ENCODE results near the gene PTGES. TPM values are rescaled to one million over a fixed set of nuclear protein-coding genes. Genes with fewer than 3 reads are reported as not detected.

The PTGES gene
- total RNA-seq, 1 donor from 2014 or later, result 2.9 TPM

DNA sequence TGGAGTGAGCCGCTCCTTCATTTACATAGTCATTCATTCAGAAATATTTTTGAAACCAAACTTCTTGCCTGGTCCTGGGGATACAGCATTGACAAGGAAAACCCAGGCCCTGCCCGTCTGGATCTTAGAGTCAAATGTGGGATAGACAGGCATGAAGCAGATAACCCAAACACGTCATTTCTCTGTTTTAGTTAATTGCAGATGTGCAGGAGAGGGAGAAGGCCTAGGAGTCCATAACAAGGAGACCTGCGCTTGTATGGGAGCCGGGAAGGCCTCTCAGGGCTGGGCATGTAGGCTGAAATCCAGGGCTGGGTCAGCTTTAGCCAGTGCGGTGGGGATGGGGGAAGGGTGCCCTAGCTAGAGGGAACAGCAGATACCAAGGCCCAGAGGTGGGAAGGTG is 44.0 kb downstream of the PTGES start:
- TF ChIP-seq EZH2 (IDR thresholded peaks at IDR 0.05), result no peak
- TF ChIP-seq, protein P1, sequence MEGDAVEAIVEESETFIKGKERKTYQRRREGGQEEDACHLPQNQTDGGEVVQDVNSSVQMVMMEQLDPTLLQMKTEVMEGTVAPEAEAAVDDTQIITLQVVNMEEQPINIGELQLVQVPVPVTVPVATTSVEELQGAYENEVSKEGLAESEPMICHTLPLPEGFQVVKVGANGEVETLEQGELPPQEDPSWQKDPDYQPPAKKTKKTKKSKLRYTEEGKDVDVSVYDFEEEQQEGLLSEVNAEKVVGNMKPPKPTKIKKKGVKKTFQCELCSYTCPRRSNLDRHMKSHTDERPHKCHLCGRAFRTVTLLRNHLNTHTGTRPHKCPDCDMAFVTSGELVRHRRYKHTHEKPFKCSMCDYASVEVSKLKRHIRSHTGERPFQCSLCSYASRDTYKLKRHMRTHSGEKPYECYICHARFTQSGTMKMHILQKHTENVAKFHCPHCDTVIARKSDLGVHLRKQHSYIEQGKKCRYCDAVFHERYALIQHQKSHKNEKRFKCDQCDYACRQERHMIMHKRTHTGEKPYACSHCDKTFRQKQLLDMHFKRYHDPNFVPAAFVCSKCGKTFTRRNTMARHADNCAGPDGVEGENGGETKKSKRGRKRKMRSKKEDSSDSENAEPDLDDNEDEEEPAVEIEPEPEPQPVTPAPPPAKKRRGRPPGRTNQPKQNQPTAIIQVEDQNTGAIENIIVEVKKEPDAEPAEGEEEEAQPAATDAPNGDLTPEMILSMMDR (IDR thresholded peaks at IDR 0.05), result no peak
- TF ChIP-seq EZH2phosphoT487 (IDR thresholded peaks at IDR 0.05), result no peak
- peaks cover 8% of the 10 kb centered on the region for H3K27me3 Mint-ChIP-seq (ENCODE audit: insufficient read depth, low read depth)
- Histone ChIP-seq H3K36me3 (no peaks in the 10 kb centered on the region), H3K79me2 (ENCODE audit: low read depth) (no peaks in the 10 kb centered on the region), H3K27ac (no peak overlapping the region), H3K4me1 (peaks cover 37% of the 10 kb centered on the region), H3K27me3 (no peaks in the 10 kb centered on the region), H3K9me3 (ENCODE audit: low read depth) (no peaks in the 10 kb centered on the region), H2AFZ (replicated peaks) (no peak overlapping the region), H4K20me1 (ENCODE audit: low read depth) (no peaks in the 10 kb centered on the region), H3K4me2 (no peak overlapping the region), H3K9ac (no peak overlapping the region), H3F3A (ENCODE audit: low read depth) (peaks cover 20% of the 10 kb centered on the region), H3K4me3 (no peak overlapping the region)
- no peak for DNase-seq (ENCODE audit: low spot score)
- peaks cover 35% of the 10 kb centered on the region for H3K4me1 Mint-ChIP-seq
- no peak overlapping the region for H3K4me3 Mint-ChIP-seq
- peak overlapping the region; percentile 69 for H3K27ac Mint-ChIP-seq
- no peaks in the 10 kb centered on the region for H3K36me3 Mint-ChIP-seq
- no peaks in the 10 kb centered on the region for H3K9me3 Mint-ChIP-seq

DNA sequence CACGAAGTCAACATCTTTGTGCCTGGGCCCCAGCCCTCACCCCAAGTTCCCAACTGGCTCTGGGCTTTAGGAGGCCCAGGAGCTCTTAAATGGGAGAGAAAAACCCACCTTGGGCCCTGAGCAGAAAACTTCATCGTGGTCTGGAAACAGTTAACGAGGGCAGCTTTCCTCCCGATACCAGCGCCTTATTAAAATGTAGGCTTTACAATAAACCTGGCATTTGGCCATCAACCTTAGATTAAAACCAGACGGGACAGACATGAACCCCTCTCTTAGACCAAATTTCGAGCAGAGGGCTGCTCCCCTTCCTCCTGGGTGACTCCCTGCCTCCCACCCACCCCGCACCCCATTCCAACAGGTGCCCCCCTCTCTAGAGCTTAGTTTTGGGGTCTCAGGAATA is 48.0 kb downstream of the PTGES start:
- peaks cover 7% of the 10 kb centered on the region for H3K27me3 Mint-ChIP-seq (ENCODE audit: insufficient read depth, low read depth)
- Histone ChIP-seq H3K4me2 (no peak overlapping the region), H3K27ac (no peak overlapping the region), H3K9ac (no peak overlapping the region), H2AFZ (replicated peaks) (no peak overlapping the region), H3K79me2 (ENCODE audit: low read depth) (no peaks in the 10 kb centered on the region), H3K27me3 (no peaks in the 10 kb centered on the region), H3K36me3 (no peaks in the 10 kb centered on the region), H3F3A (ENCODE audit: low read depth) (no peaks in the 10 kb centered on the region), H3K4me3 (no peak overlapping the region), H3K9me3 (ENCODE audit: low read depth) (no peaks in the 10 kb centered on the region), H4K20me1 (ENCODE audit: low read depth) (no peaks in the 10 kb centered on the region), H3K4me1 (peaks cover 9% of the 10 kb centered on the region)
- no peak overlapping the region for H3K27ac Mint-ChIP-seq
- DNase-seq (ENCODE audit: low spot score), result no peak
- no peaks in the 10 kb centered on the region for H3K9me3 Mint-ChIP-seq
- H3K36me3 Mint-ChIP-seq, result no peaks in the 10 kb centered on the region
- no peak overlapping the region for H3K4me3 Mint-ChIP-seq
- H3K4me1 Mint-ChIP-seq, result peaks cover 17% of the 10 kb centered on the region
- TF ChIP-seq, protein P1 (IDR thresholded peaks at IDR 0.05), result no peak
- no peak for TF ChIP-seq EZH2phosphoT487 (IDR thresholded peaks at IDR 0.05)
- no peak for TF ChIP-seq EZH2 (IDR thresholded peaks at IDR 0.05)

DNA sequence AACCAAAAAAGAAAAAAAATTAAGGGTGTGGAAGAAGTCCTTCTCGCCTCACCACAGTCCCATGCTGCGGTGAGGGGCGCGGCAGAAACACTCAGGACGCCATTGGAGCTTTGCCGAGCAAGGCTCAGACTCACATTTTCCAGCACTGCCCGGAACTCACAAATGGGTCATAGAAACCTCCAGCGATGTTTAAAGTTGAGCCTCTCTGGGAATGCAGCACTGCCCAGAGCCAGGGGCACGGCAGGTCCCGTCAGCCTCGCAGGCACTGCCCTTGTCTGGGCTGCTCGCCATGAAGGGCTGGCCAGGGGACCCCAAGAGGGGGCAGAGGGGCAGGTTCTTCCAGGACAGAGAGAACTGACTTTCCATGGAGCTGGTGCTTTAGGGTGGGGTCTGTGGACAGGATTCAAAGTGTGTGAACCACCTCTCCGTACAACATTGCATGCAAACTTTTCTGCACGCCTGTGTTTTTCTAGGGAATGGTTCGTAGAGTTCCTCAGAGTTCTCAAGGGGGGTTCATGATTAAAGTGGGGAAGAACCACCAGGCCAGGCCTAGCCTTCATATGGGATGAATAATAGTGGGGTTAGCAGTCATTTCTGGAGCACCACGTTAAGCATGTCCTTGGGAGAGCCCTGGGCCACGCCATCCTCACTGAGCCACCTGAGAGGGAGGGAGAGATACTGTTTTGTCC is 49.0 kb downstream of the PTGES start:
- Histone ChIP-seq H3K9me3 (ENCODE audit: low read depth) (no peaks in the 10 kb centered on the region), H2AFZ (replicated peaks) (no peak overlapping the region), H3K27me3 (peaks cover 4% of the 10 kb centered on the region), H4K20me1 (ENCODE audit: low read depth) (no peaks in the 10 kb centered on the region), H3K4me3 (no peak overlapping the region), H3F3A (ENCODE audit: low read depth) (no peaks in the 10 kb centered on the region), H3K79me2 (ENCODE audit: low read depth) (no peaks in the 10 kb centered on the region), H3K36me3 (no peaks in the 10 kb centered on the region), H3K4me2 (no peak overlapping the region), H3K9ac (no peak overlapping the region), H3K27ac (no peak overlapping the region), H3K4me1 (peaks cover 3% of the 10 kb centered on the region)
- TF ChIP-seq, protein P1 (IDR thresholded peaks at IDR 0.05), result no peak
- TF ChIP-seq EZH2 (IDR thresholded peaks at IDR 0.05) (no peak), EZH2phosphoT487 (IDR thresholded peaks at IDR 0.05) (no peak)
- H3K4me3 Mint-ChIP-seq, result no peak overlapping the region
- peaks cover 8% of the 10 kb centered on the region for H3K4me1 Mint-ChIP-seq
- peaks cover 7% of the 10 kb centered on the region for H3K27me3 Mint-ChIP-seq (ENCODE audit: insufficient read depth, low read depth)
- no peaks in the 10 kb centered on the region for H3K36me3 Mint-ChIP-seq
- H3K9me3 Mint-ChIP-seq, result no peaks in the 10 kb centered on the region
- DNase-seq (ENCODE audit: low spot score), result no peak
- H3K27ac Mint-ChIP-seq, result no peak overlapping the region
